K562 (cell line): Measurements from ENCODE around the gene EPS8L1. TPM values are rescaled to one million over a fixed set of nuclear protein-coding genes. Genes with fewer than 3 reads are reported as not detected.
A peak's percentile ranks its signal among the peaks of the same experiment; 100 is the strongest.

Experiments used
- ARID1B ChIP-seq: fragments of 450-650 bp; IDR thresholded peaks from 2 replicates; pipeline ENCODE4 v1.6.1; 2016; ENCODE audit warnings: antibody characterized with exemption, mild to moderate bottlenecking, inconsistent platforms
- CBX8 ChIP-seq: fragments of 200-600 bp; sonication (generic); IDR thresholded peaks from 2 replicates; pipeline ENCODE4 v1.6.1; 2012; ENCODE audit warnings: borderline replicate concordance, mixed run types, low read depth, mild to moderate bottlenecking, moderate library complexity, mixed read lengths, low read length, control low read depth, inconsistent platforms; ENCODE audit not compliant: poor library complexity, severe bottlenecking; ENCODE audit errors: extremely low read depth
- CREM ChIP-seq: IDR thresholded peaks from 2 replicates; pipeline ENCODE4 v1.6.1; 2014; ENCODE audit warnings: antibody characterized with exemption, low read depth
- DIDO1 ChIP-seq: fragments of 450-650 bp; IDR thresholded peaks from 2 replicates; pipeline ENCODE4 v1.6.1; 2016; ENCODE audit warnings: low read depth, missing biosample characterization, missing genetic modification characterization
- ESRRA ChIP-seq: fragments of 450-650 bp; IDR thresholded peaks from 2 replicates; pipeline ENCODE4 v1.6.1; 2014; ENCODE audit warnings: low read depth, mild to moderate bottlenecking, moderate library complexity, borderline replicate concordance
- GABPB2 ChIP-seq: fragments of 250-450 bp; sonication (Bioruptor Pico); conservative IDR thresholded peaks from 2 replicates; pipeline ENCODE4 v1.5.1; 2021; ENCODE audit warnings: mild to moderate bottlenecking
- KLF13 ChIP-seq: fragments of 450-650 bp; IDR thresholded peaks from 2 replicates; pipeline ENCODE4 v1.6.1; 2016; ENCODE audit warnings: missing genetic modification characterization, low read depth, mild to moderate bottlenecking, missing compliant biosample characterization, moderate library complexity, borderline replicate concordance
- MAZ ChIP-seq, 2 experiments: fragments of 450-650 bp in 1 of 2; sonication (generic) in 1 of 2; formaldehyde crosslinking; IDR thresholded peaks in 1 of 2; conservative IDR thresholded peaks in 1 of 2; 2 replicates each; pipeline versions ENCODE4 v1.4.0 to v1.5.0; 2020; ENCODE audit warnings: mild to moderate bottlenecking in 1 of 2, missing genetic modification reagents in 1 of 2
- MYBL2 ChIP-seq, 2 experiments: fragments of 450-650 bp in 1 of 2; sonication (generic) in 1 of 2; formaldehyde crosslinking in 1 of 2; IDR thresholded peaks; 2 replicates each; pipeline versions ENCODE4 v1.6.1 to v1.8.1; 2017 to 2022; ENCODE audit warnings: borderline replicate concordance in 1 of 2, inconsistent platforms in 1 of 2, low read depth in 1 of 2, mild to moderate bottlenecking in 1 of 2, missing genetic modification reagents in 1 of 2, moderate library complexity in 1 of 2
- PHF21A ChIP-seq: fragments of 450-650 bp; IDR thresholded peaks from 2 replicates; pipeline ENCODE4 v1.6.1; 2017; ENCODE audit warnings: low read depth, borderline replicate concordance
- POLR3G ChIP-seq: IDR thresholded peaks from 2 replicates; pipeline ENCODE4 v1.6.1; 2011; ENCODE audit not compliant: insufficient read length, insufficient replicate concordance; ENCODE audit errors: extremely low read depth
- RCOR1 ChIP-seq, 2 experiments: IDR thresholded peaks; 2 replicates each; pipeline ENCODE4 v1.6.1; 2012; ENCODE audit warnings: low read depth in 2 of 2, low read length in 2 of 2, borderline replicate concordance in 1 of 2, improper control_type of control experiment in 1 of 2
- RFX1 ChIP-seq: fragments of 450-650 bp; IDR thresholded peaks from 2 replicates; pipeline ENCODE4 v1.6.1; 2016; ENCODE audit warnings: mild to moderate bottlenecking, moderate library complexity
- RNF2 ChIP-seq: sonication (generic); IDR thresholded peaks from 2 replicates; pipeline ENCODE4 v1.6.1; 2016
- SMC3 ChIP-seq: conservative IDR thresholded peaks from 2 replicates; pipeline ENCODE4 v1.6.1; 2011; ENCODE audit warnings: low read depth, low read length, improper control_type of control experiment; ENCODE audit not compliant: insufficient read depth
- TARDBP ChIP-seq: fragments of 450-650 bp; IDR thresholded peaks from 2 replicates; pipeline ENCODE4 v1.6.1; 2016
- ZBTB1 ChIP-seq: sonication (generic); formaldehyde crosslinking; IDR thresholded peaks from 2 replicates; pipeline ENCODE4 v1.8.1; 2023; ENCODE audit warnings: missing genetic modification reagents, low read depth, mild to moderate bottlenecking, borderline replicate concordance
- ZC3H11A ChIP-seq: IDR thresholded peaks from 2 replicates; pipeline ENCODE4 v1.6.1; 2012; ENCODE audit warnings: low read depth, low read length, improper control_type of control experiment
- ZKSCAN1 ChIP-seq: fragments of 150-350 bp; IDR thresholded peaks from 2 replicates; pipeline ENCODE4 v1.6.1; 2016; ENCODE audit warnings: low read depth, low read length
- ZNF143 ChIP-seq: sonication (generic); formaldehyde crosslinking; IDR thresholded peaks from 2 replicates; pipeline ENCODE4 v1.9.0; 2022; ENCODE audit warnings: mild to moderate bottlenecking, missing genetic modification reagents
- ZSCAN32 ChIP-seq: fragments of 450-650 bp; formaldehyde crosslinking; IDR thresholded peaks from 2 replicates; pipeline ENCODE4 v1.4.0; 2020; ENCODE audit warnings: mild to moderate bottlenecking, moderate library complexity
- polyA plus RNA-seq, 8 experiments: library from polyadenylated mRNA; depleted of rRNA in 4 of 8; stranded (reverse) in 5 of 8; unstranded in 3 of 8; fragments of >200 nt; fragmentation: Nextera tagmentation in 2 of 8; fragmentation: Illumina TruSeq in 1 of 8; extraction: Ambion mirVana in 2 of 8; extraction: Trizol in 1 of 8; gene quantifications; 2 replicates each; pipeline versions ENCODE4 v1.2.1 to v1.2.3, GENCODE V29; 2011 to 2014; ENCODE audit warnings: inconsistent platforms in 1 of 8, missing spikeins in 1 of 8
- total RNA-seq, 7 experiments: library from RNA; depleted of rRNA in 6 of 7; stranded (reverse); fragments of >200 nt in 6 of 7; fragmentation: Illumina TruSeq in 2 of 7; extraction: Trizol in 2 of 7; gene quantifications; 2 replicates each; pipeline versions ENCODE4 v1.2.1 to v1.2.3, GENCODE V29; 2011 to 2021; ENCODE audit warnings: low replicate concordance in 1 of 7
- TF ChIP-seq, protein P1 (sequence below): fragments of 250-450 bp; sonication (Bioruptor Pico); IDR thresholded peaks from 2 replicates; pipeline ENCODE4 v1.9.0; 2021; ENCODE audit warnings: mild to moderate bottlenecking
- TF ChIP-seq, protein P2 (sequence below): fragments of 250-450 bp; sonication (Bioruptor Pico); IDR thresholded peaks from 2 replicates; pipeline ENCODE4 v1.8.0; 2021; ENCODE audit warnings: moderate library complexity, mild to moderate bottlenecking, inconsistent platforms
- TF ChIP-seq, protein P3 (sequence below): fragments of 250-450 bp; sonication (Bioruptor Pico); IDR thresholded peaks from 2 replicates; pipeline ENCODE4 v1.4.0; 2020; ENCODE audit warnings: borderline replicate concordance

EPS8L1 gene
- total and polyA plus RNA-seq, 9 of the 15 experiments (the other 6 are each of a cell fraction or from before 2014, with no cell fraction given) = 0.35 to 22.1 (median 11.9) TPM

DNA sequence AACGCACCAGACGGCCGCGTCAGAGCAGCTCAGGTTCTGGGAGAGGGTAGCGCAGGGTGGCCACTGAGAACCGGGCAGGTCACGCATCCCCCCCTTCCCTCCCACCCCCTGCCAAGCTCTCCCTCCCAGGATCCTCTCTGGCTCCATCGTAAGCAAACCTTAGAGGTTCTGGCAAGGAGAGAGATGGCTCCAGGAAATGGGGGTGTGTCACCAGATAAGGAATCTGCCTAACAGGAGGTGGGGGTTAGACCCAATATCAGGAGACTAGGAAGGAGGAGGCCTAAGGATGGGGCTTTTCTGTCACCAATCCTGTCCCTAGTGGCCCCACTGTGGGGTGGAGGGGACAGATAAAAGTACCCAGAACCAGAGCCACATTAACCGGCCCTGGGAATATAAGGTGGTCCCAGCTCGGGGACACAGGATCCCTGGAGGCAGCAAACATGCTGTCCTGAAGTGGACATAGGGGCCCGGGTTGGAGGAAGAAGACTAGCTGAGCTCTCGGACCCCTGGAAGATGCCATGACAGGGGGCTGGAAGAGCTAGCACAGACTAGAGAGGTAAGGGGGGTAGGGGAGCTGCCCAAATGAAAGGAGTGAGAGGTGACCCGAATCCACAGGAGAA is 39.9 kb downstream of the EPS8L1 start (continued):
- TF ChIP-seq ESRRA = no peak
- TF ChIP-seq ZKSCAN1 = no peak
- peak in 1 of 2 experiments; percentile 27; a peak in 1 of 4 replicates for TF ChIP-seq MAZ (CRISPR knock-in tag; conservative IDR thresholded peaks at IDR 0.05 in 1 of 2, IDR thresholded peaks at IDR 0.05 in 1 of 2)
- TF ChIP-seq PHF21A = no peak
- no peak for TF ChIP-seq MYBL2 (IDR thresholded peaks at IDR 0.05; ENCODE audit: low read depth)
- no peak for TF ChIP-seq MYBL2 (CRISPR knock-in tag; IDR thresholded peaks at IDR 0.05; ENCODE audit: borderline replicate concordance)
- no peak for TF ChIP-seq CBX8
- TF ChIP-seq, protein P1, sequence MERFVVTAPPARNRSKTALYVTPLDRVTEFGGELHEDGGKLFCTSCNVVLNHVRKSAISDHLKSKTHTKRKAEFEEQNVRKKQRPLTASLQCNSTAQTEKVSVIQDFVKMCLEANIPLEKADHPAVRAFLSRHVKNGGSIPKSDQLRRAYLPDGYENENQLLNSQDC (CRISPR knock-in tag) = no peak
- TF ChIP-seq ZC3H11A = no peak
- TF ChIP-seq ZNF143 (CRISPR knock-in tag) = no peak
- TF ChIP-seq ZSCAN32 = no peak
- no peak for TF ChIP-seq SMC3
- TF ChIP-seq RCOR1 (IDR thresholded peaks at IDR 0.05; ENCODE audit: borderline replicate concordance in 1 of 2, low read depth in 2 of 2, low read length in 2 of 2) = peak in 1 of 2 experiments; percentile 56; a peak in 1 of 4 replicates
- TF ChIP-seq, protein P2, sequence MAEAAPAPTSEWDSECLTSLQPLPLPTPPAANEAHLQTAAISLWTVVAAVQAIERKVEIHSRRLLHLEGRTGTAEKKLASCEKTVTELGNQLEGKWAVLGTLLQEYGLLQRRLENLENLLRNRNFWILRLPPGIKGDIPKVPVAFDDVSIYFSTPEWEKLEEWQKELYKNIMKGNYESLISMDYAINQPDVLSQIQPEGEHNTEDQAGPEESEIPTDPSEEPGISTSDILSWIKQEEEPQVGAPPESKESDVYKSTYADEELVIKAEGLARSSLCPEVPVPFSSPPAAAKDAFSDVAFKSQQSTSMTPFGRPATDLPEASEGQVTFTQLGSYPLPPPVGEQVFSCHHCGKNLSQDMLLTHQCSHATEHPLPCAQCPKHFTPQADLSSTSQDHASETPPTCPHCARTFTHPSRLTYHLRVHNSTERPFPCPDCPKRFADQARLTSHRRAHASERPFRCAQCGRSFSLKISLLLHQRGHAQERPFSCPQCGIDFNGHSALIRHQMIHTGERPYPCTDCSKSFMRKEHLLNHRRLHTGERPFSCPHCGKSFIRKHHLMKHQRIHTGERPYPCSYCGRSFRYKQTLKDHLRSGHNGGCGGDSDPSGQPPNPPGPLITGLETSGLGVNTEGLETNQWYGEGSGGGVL (CRISPR knock-in tag) = no peak
- TF ChIP-seq GABPB2 (CRISPR knock-in tag) = no peak
- TF ChIP-seq ARID1B = 0 out of 2 replicates have a peak, but pooled peaks have one; percentile 24
- TF ChIP-seq KLF13 = peak; percentile 32; the same call in 1 of the 2 replicates
- TF ChIP-seq CREM = 0 out of 2 replicates have a peak, but pooled peaks have one; percentile 22
- no peak for TF ChIP-seq ZBTB1 (CRISPR knock-in tag)
- TF ChIP-seq TARDBP = no peak
- TF ChIP-seq, protein P3, sequence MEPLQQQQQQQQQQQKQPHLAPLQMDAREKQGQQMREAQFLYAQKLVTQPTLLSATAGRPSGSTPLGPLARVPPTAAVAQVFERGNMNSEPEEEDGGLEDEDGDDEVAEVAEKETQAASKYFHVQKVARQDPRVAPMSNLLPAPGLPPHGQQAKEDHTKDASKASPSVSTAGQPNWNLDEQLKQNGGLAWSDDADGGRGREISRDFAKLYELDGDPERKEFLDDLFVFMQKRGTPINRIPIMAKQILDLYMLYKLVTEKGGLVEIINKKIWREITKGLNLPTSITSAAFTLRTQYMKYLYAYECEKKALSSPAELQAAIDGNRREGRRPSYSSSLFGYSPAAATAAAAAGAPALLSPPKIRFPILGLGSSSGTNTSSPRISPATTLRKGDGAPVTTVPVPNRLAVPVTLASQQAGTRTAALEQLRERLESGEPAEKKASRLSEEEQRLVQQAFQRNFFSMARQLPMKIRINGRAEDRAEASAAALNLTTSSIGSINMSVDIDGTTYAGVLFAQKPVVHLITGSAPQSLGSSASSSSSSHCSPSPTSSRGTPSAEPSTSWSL (CRISPR knock-in tag) = no peak
- no peak for TF ChIP-seq RNF2
- no peak for TF ChIP-seq RFX1
- TF ChIP-seq POLR3G = no peak
- TF ChIP-seq DIDO1 = no peak
